Panc1 (cell line): ENCODE measurements around the gene RPN2. TPM values are rescaled to one million over a fixed set of nuclear protein-coding genes. Genes with fewer than 3 reads are reported as not detected.

Source experiments
- ATAC-seq: fragments of 200-7000 bp; cut with Tn5 transposase; 2 replicates; pipeline ENCODE4 v1.9.1; 2020; ENCODE audit warnings: mild to moderate bottlenecking, moderate library complexity
- BruUV-seq: library from RNA; stranded (reverse); fragments of 400-500 nt; replicated peaks from 2 replicates; lab custom pipeline; 2021; lab: Mats Ljungman, UMichigan
- CTCF ChIA-PET: fragments of 300-600 bp; sonication (Branson Sonifier 250); formaldehyde crosslinking; loops from one replicate; lab custom pipeline; 2022; ENCODE audit warnings: antibody characterized with exemption; lab: Charles Lee
- POLR2A ChIA-PET: fragments of 300-600 bp; sonication (Branson Sonifier 250); formaldehyde crosslinking; loops from one replicate; lab custom pipeline; 2022; ENCODE audit warnings: antibody characterized with exemption; lab: Charles Lee
- DNase-seq: peaks from one replicate; pipeline ENCODE4 v3.0.0-alpha.2; 2010; ENCODE audit warnings: low read depth, low spot score
- H3K27ac ChIP-seq: 2 replicates; pipeline ENCODE4 v1.5.1; 2011; ENCODE audit warnings: mild to moderate bottlenecking, low read length, inconsistent platforms
- H3K27me3 ChIP-seq: fragments of 200-500 bp; sonication (Bioruptor generic); 2 replicates; pipeline ENCODE4 v1.6.0; 2014; ENCODE audit warnings: low read length, inconsistent platforms; ENCODE audit not compliant: control insufficient read depth, insufficient read depth
- H3K36me3 ChIP-seq: fragments of 200-500 bp; sonication (Bioruptor generic); 2 replicates; pipeline ENCODE4 v1.5.1; 2014; ENCODE audit warnings: inconsistent platforms, mild to moderate bottlenecking, low read length, moderate library complexity; ENCODE audit not compliant: control insufficient read depth, insufficient read depth
- H3K4me1 ChIP-seq: 2 replicates; pipeline ENCODE4 v1.5.1; 2011; ENCODE audit warnings: inconsistent platforms, mild to moderate bottlenecking, low read length, moderate library complexity; ENCODE audit not compliant: control insufficient read depth, insufficient read depth
- H3K4me3 ChIP-seq, 2 experiments: 2 replicates each; pipeline ENCODE4 v1.5.1; 2011 to 2012; ENCODE audit warnings: low read depth in 2 of 2, low read length in 2 of 2, mild to moderate bottlenecking in 2 of 2, inconsistent platforms in 1 of 2, moderate library complexity in 1 of 2
- H3K9me3 ChIP-seq: fragments of 200-500 bp; sonication (Bioruptor generic); 2 replicates; pipeline ENCODE4 v1.5.1; 2014; ENCODE audit warnings: low read depth, mild to moderate bottlenecking, inconsistent platforms, low read length, moderate library complexity; ENCODE audit not compliant: control insufficient read depth, insufficient read depth
- CTCF ChIP-seq: fragments of 450-650 bp; IDR thresholded peaks from 2 replicates; pipeline ENCODE4 v1.5.1; 2017; ENCODE audit warnings: mild to moderate bottlenecking
- POLR2AphosphoS5 ChIP-seq: IDR thresholded peaks from 2 replicates; pipeline ENCODE4 v1.6.1; 2012; ENCODE audit warnings: mild to moderate bottlenecking, low read depth, low read length, moderate library complexity
- SIN3A ChIP-seq: IDR thresholded peaks from 2 replicates; pipeline ENCODE4 v1.6.1; 2012; ENCODE audit warnings: low read depth, mild to moderate bottlenecking, low read length, moderate library complexity, borderline replicate concordance; ENCODE audit not compliant: insufficient read depth
- TCF7L2 ChIP-seq: IDR thresholded peaks from 2 replicates; pipeline ENCODE4 v1.6.1; 2011; ENCODE audit warnings: mild to moderate bottlenecking, low read depth, low read length, inconsistent platforms
- in situ Hi-C: cut with HindIII; loops from 2 replicates; pipeline ENCODE4 v1.10.0; 2016; ENCODE audit warnings: low sequenced_read_pairs, low pct_unique_long_range_greater_than_20kb
- intact Hi-C: fragments of 100-400 bp; cut with micrococcal nuclease; formaldehyde crosslinking; loops from one replicate; pipeline ENCODE4 v1.10.0; 2022; ENCODE audit not compliant: unreplicated experiment
- total RNA-seq: library from RNA; stranded (reverse); gene quantifications from one replicate; pipeline ENCODE4 v1.2.1, GENCODE V29; 2021; ENCODE audit not compliant: unreplicated experiment
- TF ChIP-seq, protein P1 (sequence below), 2 experiments: IDR thresholded peaks; 2 replicates each; pipeline ENCODE4 v1.6.1; 2011 to 2012; ENCODE audit warnings: low read depth in 2 of 2, control low read depth in 1 of 2, low read length in 1 of 2, mild to moderate bottlenecking in 1 of 2, moderate library complexity in 1 of 2; ENCODE audit not compliant: insufficient read depth in 1 of 2

Gene RPN2
- total RNA-seq, 1 experiment from 2014 or later = 250 TPM

DNA sequence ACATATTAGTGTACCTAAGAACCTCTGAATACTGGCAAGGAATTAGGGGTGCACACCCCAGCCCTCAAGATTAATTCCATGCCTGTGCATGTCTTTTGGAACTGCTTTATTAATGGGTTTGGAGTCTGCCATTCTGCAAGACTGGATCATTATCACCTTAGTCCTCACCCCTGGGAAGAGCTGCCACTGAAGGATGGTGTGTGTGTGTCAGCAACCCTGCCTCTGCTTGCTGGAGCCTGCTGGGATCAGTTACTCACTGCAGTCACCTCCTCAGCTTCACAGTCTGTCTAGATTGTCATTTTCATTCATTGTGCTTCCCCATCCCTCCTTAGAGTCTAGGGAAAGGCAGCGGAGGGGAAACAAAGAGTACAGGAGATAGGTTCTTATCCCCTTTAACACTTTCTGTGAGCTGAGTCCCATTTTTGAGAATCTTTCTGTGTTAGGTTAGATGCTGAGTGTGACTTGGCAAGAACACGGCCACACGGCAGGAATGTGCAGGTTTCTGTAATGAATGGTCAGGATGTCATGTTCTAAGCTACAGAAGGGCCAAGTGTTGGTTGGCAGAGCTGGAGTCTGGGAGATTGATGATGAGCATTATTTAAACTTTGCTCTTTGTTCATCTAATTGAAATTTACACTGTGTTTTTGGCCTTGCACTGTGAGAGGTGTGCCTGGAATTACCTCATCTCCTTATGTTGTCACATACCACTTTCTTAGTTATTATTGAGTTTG is 61.4 kb downstream of the RPN2 start:
- H3K4me1 ChIP-seq = no peaks in the 10 kb centered on the region
- ATAC-seq (no peak), DNase-seq (no peak)
- ChIA-PET CTCF (no interaction called here), POLR2A (no interaction called here)
- no peak overlapping the region for H3K4me3 ChIP-seq
- intact Hi-C loops = no loop called here
- H3K36me3 ChIP-seq = peaks cover 31% of the 10 kb centered on the region
- TF ChIP-seq SIN3A (no peak), CTCF (no peak), POLR2AphosphoS5 (no peak), TCF7L2 (no peak)
- TF ChIP-seq, protein P1, sequence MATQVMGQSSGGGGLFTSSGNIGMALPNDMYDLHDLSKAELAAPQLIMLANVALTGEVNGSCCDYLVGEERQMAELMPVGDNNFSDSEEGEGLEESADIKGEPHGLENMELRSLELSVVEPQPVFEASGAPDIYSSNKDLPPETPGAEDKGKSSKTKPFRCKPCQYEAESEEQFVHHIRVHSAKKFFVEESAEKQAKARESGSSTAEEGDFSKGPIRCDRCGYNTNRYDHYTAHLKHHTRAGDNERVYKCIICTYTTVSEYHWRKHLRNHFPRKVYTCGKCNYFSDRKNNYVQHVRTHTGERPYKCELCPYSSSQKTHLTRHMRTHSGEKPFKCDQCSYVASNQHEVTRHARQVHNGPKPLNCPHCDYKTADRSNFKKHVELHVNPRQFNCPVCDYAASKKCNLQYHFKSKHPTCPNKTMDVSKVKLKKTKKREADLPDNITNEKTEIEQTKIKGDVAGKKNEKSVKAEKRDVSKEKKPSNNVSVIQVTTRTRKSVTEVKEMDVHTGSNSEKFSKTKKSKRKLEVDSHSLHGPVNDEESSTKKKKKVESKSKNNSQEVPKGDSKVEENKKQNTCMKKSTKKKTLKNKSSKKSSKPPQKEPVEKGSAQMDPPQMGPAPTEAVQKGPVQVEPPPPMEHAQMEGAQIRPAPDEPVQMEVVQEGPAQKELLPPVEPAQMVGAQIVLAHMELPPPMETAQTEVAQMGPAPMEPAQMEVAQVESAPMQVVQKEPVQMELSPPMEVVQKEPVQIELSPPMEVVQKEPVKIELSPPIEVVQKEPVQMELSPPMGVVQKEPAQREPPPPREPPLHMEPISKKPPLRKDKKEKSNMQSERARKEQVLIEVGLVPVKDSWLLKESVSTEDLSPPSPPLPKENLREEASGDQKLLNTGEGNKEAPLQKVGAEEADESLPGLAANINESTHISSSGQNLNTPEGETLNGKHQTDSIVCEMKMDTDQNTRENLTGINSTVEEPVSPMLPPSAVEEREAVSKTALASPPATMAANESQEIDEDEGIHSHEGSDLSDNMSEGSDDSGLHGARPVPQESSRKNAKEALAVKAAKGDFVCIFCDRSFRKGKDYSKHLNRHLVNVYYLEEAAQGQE (IDR thresholded peaks at IDR 0.05; ENCODE audit: insufficient read depth in 1 of 2, low read depth in 2 of 2, low read length in 1 of 2) = no peak
- H3K27ac ChIP-seq = no peak overlapping the region
- no peaks in the 10 kb centered on the region for H3K27me3 ChIP-seq
- no TSS peak for BruUV-seq
- in situ Hi-C loops = no loop called here
- no peaks in the 10 kb centered on the region for H3K9me3 ChIP-seq

- Histone ChIP-seq H3K36me3 (peaks cover 22% of the 10 kb centered on the region), H3K27me3 (no peaks in the 10 kb centered on the region), H3K27ac (no peak overlapping the region), H3K4me1 (no peaks in the 10 kb centered on the region), H3K4me3 (no peak overlapping the region), H3K9me3 (no peaks in the 10 kb centered on the region)
- no peak for DNase-seq
- intact Hi-C loops (no loop called here), in situ Hi-C loops (no loop called here)
- no peak for TF ChIP-seq POLR2AphosphoS5
- no peak for TF ChIP-seq SIN3A
- TF ChIP-seq, protein P1 (IDR thresholded peaks at IDR 0.05; ENCODE audit: insufficient read depth in 1 of 2, low read depth in 2 of 2, low read length in 1 of 2) = no peak
- no peak for TF ChIP-seq TCF7L2
- TF ChIP-seq CTCF = no peak
- ChIA-PET POLR2A (no interaction called here), CTCF (no interaction called here)
- no peak for ATAC-seq
- BruUV-seq = no TSS peak
These were observed 63.4 kb downstream of the RPN2 start for GRCh38 chr20:37242503-37242902.
